ENCODE measurements around the gene SDC4. TPM values are rescaled to one million over a fixed set of nuclear protein-coding genes. Genes with fewer than 3 reads are reported as not detected.

The SDC4 gene
- total RNA-seq, 5 donors from 2014 or later (not counting 1 experiment from before 2014, with no cell fraction given) = 0.68 to 4.4 (median 3.5) TPM

GRCh38 chr20:45390931-45391330 lies 42.7 kb upstream of the SDC4 start:
- Mint-ChIP-seq H3K9me3 (peaks cover 0 to 9% (median 0%) of the 10 kb centered on the region in 3 donors), H3K4me1 (peaks cover 0 to 5% (median 0%) of the 10 kb centered on the region in 3 donors), H3K36me3 (peaks cover 18% of the 10 kb centered on the region), H3K27me3 (no peaks in the 10 kb centered on the region), H3K27ac (no peak overlapping the region), H3K4me3 (no peak overlapping the region)
- Histone ChIP-seq H3K4me1 (ENCODE audit: control insufficient read depth in 1 of 2, extremely low read depth in 1 of 2, insufficient read depth in 2 of 2, low read length in 2 of 2) (no peaks in the 10 kb centered on the region), H3K27me3 (replicated peaks in 1 of 2; ENCODE audit: control insufficient read depth in 2 of 2, extremely low read depth in 1 of 2, insufficient read depth in 2 of 2, low read length in 1 of 2) (no peaks in the 10 kb centered on the region), H3K4me3 (ENCODE audit: control insufficient read depth in 1 of 2, extremely low read depth in 1 of 2, low read length in 1 of 2) (no peak overlapping the region), H3K36me3 (ENCODE audit: control insufficient read depth in 2 of 2, extremely low read depth in 1 of 2, insufficient read depth in 1 of 2, low read length in 1 of 2) (peaks cover 0 to 2% of the 10 kb centered on the region in 2 donors), H3K9me3 (no peaks in the 10 kb centered on the region), H3K27ac (ENCODE audit: low read length) (no peak overlapping the region)
- ATAC-seq (replicated peaks in 1 of 4) (no peak), DNase-seq (no peak)
- WGBS (ENCODE audit: insufficient coverage) = no CpG with 5 or more reads among the region's 2 CpGs
- ChIA-PET CTCF (interaction anchor here in 1 of 2 donors (0.7 to 0.9 kb wide), 2 partner anchors 28 to 46 kb away, joined by 3 read pairs; partner anchors contain the start of gene SYS1), POLR2A (interaction anchor here in 1 of 2 donors (0.6 kb wide), 1 partner anchor 43 kb away, joined by 8 read pairs; no protein-coding TSS in a partner anchor)

DNA sequence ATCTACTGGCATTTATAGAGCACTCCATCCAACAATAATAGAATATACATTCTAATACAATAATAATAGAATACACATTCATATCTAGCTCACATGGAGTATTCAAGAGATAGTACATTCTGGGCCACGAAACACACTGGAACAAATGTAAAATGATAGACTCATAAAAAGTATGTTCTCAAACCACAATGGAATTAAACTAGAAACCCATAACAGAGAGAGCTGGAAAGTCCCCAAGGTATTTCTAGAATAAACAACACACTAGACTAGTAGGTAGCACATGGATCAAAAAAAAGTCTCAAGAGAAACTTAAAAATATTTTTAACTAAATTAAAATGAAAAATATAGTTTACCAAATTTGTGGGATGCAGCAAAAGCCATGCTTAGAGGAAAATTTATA lies 39.0 kb upstream of the SDC4 start:
- Histone ChIP-seq H3K27ac (ENCODE audit: low read length) (no peak overlapping the region), H3K4me1 (ENCODE audit: control insufficient read depth in 1 of 2, extremely low read depth in 1 of 2, insufficient read depth in 2 of 2, low read length in 2 of 2) (no peaks in the 10 kb centered on the region), H3K27me3 (replicated peaks in 1 of 2; ENCODE audit: control insufficient read depth in 2 of 2, extremely low read depth in 1 of 2, insufficient read depth in 2 of 2, low read length in 1 of 2) (no peaks in the 10 kb centered on the region), H3K4me3 (ENCODE audit: control insufficient read depth in 1 of 2, extremely low read depth in 1 of 2, low read length in 1 of 2) (no peak overlapping the region), H3K36me3 (ENCODE audit: control insufficient read depth in 2 of 2, extremely low read depth in 1 of 2, insufficient read depth in 1 of 2, low read length in 1 of 2) (no peaks in the 10 kb centered on the region), H3K9me3 (no peaks in the 10 kb centered on the region)
- no CpG with 5 or more reads among the region's 1 CpG for whole genome bisulfite sequencing (ENCODE audit: insufficient coverage)
- POLR2A ChIA-PET = no interaction called here
- DNase-seq (no peak), ATAC-seq (replicated peaks in 1 of 4) (no peak)
- Mint-ChIP-seq H3K27ac (no peak overlapping the region), H3K27me3 (no peaks in the 10 kb centered on the region), H3K9me3 (peaks cover 0 to 9% (median 0%) of the 10 kb centered on the region in 3 donors), H3K4me1 (peaks cover 0 to 5% (median 0%) of the 10 kb centered on the region in 3 donors), H3K4me3 (no peak overlapping the region), H3K36me3 (peaks cover 16% of the 10 kb centered on the region)
- CTCF ChIA-PET = interaction anchor here in 1 of 2 donors (1.2 kb wide), 1 partner anchor 16 kb away, joined by 3 read pairs; no protein-coding TSS in a partner anchor

GRCh38 chr20:45378191-45378590 lies 30.0 kb upstream of the SDC4 start, which contains the start of gene TP53TG5:
Gene TP53TG5 (minus strand): TSS chr20:45378325. CDS start chr20:45378236, 89 bp downstream.
- peaks cover 0 to 16% of the 10 kb centered on the region in 2 donors for H3K36me3 ChIP-seq (ENCODE audit: control insufficient read depth in 2 of 2, extremely low read depth in 1 of 2, insufficient read depth in 1 of 2, low read length in 1 of 2)
- H3K4me3 Mint-ChIP-seq = no peak within 1 kb of the TSS
- H3K36me3 Mint-ChIP-seq = peaks cover 23% of the 10 kb centered on the region
- H3K27me3 Mint-ChIP-seq = no peaks in the 10 kb centered on the region
- DNase-seq (no peak), ATAC-seq (replicated peaks in 1 of 4) (no peak)
- no CpG with 5 or more reads among the region's 1 CpG for WGBS (ENCODE audit: insufficient coverage)
- no peak within 1 kb of the TSS for H3K27ac ChIP-seq (ENCODE audit: low read length)
- H3K4me1 ChIP-seq (ENCODE audit: control insufficient read depth in 1 of 2, extremely low read depth in 1 of 2, insufficient read depth in 2 of 2, low read length in 2 of 2) = peaks cover 2 to 11% of the 10 kb centered on the region in 2 experiments
- H3K9me3 Mint-ChIP-seq = no peaks in the 10 kb centered on the region
- H3K4me1 Mint-ChIP-seq = peaks cover 6 to 12% (median 9%) of the 10 kb centered on the region in 3 donors
- H3K9me3 ChIP-seq = no peaks in the 10 kb centered on the region
- no peaks in the 10 kb centered on the region for H3K27me3 ChIP-seq (replicated peaks in 1 of 2; ENCODE audit: control insufficient read depth in 2 of 2, extremely low read depth in 1 of 2, insufficient read depth in 2 of 2, low read length in 1 of 2)
- no peak within 1 kb of the TSS for H3K27ac Mint-ChIP-seq
- POLR2A ChIA-PET = no interaction called here
- no peak within 1 kb of the TSS for H3K4me3 ChIP-seq (ENCODE audit: control insufficient read depth in 1 of 2, extremely low read depth in 1 of 2, low read length in 1 of 2)
- CTCF ChIA-PET = no interaction called here

GRCh38 chr20:45377269-45377668 lies 29.0 kb upstream of the SDC4 start:
- Mint-ChIP-seq H3K27me3 (no peaks in the 10 kb centered on the region), H3K4me3 (no peak overlapping the region), H3K36me3 (peaks cover 20% of the 10 kb centered on the region), H3K27ac (no peak overlapping the region), H3K4me1 (peaks cover 9 to 20% (median 17%) of the 10 kb centered on the region in 3 donors), H3K9me3 (no peaks in the 10 kb centered on the region)
- DNase-seq (no peak), ATAC-seq (replicated peaks in 1 of 4) (no peak)
- Histone ChIP-seq H3K4me3 (ENCODE audit: control insufficient read depth in 1 of 2, extremely low read depth in 1 of 2, low read length in 1 of 2) (no peak overlapping the region), H3K9me3 (no peaks in the 10 kb centered on the region), H3K4me1 (ENCODE audit: control insufficient read depth in 1 of 2, extremely low read depth in 1 of 2, insufficient read depth in 2 of 2, low read length in 2 of 2) (peaks cover 6 to 20% of the 10 kb centered on the region in 2 experiments), H3K27ac (ENCODE audit: low read length) (no peak overlapping the region), H3K36me3 (ENCODE audit: control insufficient read depth in 2 of 2, extremely low read depth in 1 of 2, insufficient read depth in 1 of 2, low read length in 1 of 2) (peaks cover 0 to 16% of the 10 kb centered on the region in 2 donors), H3K27me3 (replicated peaks in 1 of 2; ENCODE audit: control insufficient read depth in 2 of 2, extremely low read depth in 1 of 2, insufficient read depth in 2 of 2, low read length in 1 of 2) (no peaks in the 10 kb centered on the region)
- WGBS (ENCODE audit: insufficient coverage) = 93% methylated on average over 8 of the region's 11 CpGs
- ChIA-PET CTCF (interaction anchor here in 1 of 2 donors (0.7 kb wide), 1 partner anchor 17 kb away, joined by 3 read pairs; no protein-coding TSS in a partner anchor), POLR2A (no interaction called here)

DNA sequence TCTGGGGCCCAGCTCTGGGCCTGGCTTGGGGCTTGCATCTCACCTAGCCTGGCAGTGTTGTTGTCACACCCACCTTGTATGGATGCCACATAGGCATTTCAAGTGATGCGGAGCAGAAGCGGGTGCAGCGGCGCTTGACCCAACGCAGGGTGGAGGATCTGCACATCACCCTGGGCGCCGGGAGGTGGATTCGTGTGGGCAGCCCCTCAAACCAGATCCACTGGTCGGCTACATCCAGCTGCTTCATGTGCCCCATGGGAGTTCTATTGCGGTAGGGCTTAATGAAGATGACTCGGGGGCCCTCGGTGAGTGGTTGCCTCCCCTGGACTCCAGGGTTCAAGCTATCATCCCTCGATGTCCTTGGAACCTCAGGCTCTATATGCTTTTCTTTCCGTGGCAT lies 26.7 kb upstream of the SDC4 start:
- ChIA-PET POLR2A (no interaction called here), CTCF (interaction anchor here (1.4 to 8.6 kb wide), 4 partner anchors 41 to 396 kb away, joined by 3 to 86 read pairs (median 12); partner anchors contain the start of gene PIGT (in 1 of the 2))
- Mint-ChIP-seq H3K9me3 (no peaks in the 10 kb centered on the region), H3K4me3 (peak overlapping the region in 1 of 3 donors; percentile 71), H3K36me3 (peaks cover 13% of the 10 kb centered on the region), H3K27ac (peak overlapping the region in 1 of 2 donors; percentile 88), H3K27me3 (no peaks in the 10 kb centered on the region), H3K4me1 (peaks cover 19 to 35% (median 30%) of the 10 kb centered on the region in 3 donors)
- ATAC-seq (replicated peaks in 1 of 4) (no peak), DNase-seq (no peak)
- H3K27me3 ChIP-seq (replicated peaks in 1 of 2; ENCODE audit: control insufficient read depth in 2 of 2, extremely low read depth in 1 of 2, insufficient read depth in 2 of 2, low read length in 1 of 2) = no peaks in the 10 kb centered on the region
- H3K27ac ChIP-seq (ENCODE audit: low read length) = no peak overlapping the region
- WGBS (ENCODE audit: insufficient coverage) = 97% methylated on average over 14 of the region's 14 CpGs
- H3K9me3 ChIP-seq = no peaks in the 10 kb centered on the region
- H3K4me3 ChIP-seq (ENCODE audit: control insufficient read depth in 1 of 2, extremely low read depth in 1 of 2, low read length in 1 of 2) = no peak overlapping the region
- peaks cover 6 to 23% of the 10 kb centered on the region in 2 experiments for H3K4me1 ChIP-seq (ENCODE audit: control insufficient read depth in 1 of 2, extremely low read depth in 1 of 2, insufficient read depth in 2 of 2, low read length in 2 of 2)
- peaks cover 6 to 18% of the 10 kb centered on the region in 2 donors for H3K36me3 ChIP-seq (ENCODE audit: control insufficient read depth in 2 of 2, extremely low read depth in 1 of 2, insufficient read depth in 1 of 2, low read length in 1 of 2)

DNA sequence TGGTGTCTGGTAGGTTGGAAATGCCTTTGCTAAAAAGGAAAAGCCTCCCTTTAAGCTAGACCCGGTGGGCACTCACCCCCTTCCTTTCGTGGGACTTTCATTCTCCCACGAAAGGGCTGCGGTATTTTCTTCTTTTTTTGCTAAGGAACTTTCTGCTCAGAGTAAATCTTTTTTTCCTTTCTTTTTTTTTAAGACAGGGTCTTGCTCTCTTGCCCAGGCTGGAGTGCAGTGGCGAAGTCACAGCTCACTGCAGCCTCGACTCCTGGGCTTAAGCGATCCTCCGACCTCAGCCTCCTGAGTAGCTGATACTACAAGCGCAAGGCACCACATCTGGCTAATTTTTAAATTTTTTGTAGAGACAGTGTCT lies 25.9 kb upstream of the SDC4 start:
- Histone ChIP-seq H3K9me3 (no peaks in the 10 kb centered on the region), H3K4me3 (ENCODE audit: control insufficient read depth in 1 of 2, extremely low read depth in 1 of 2, low read length in 1 of 2) (peak overlapping the region; percentile 58 to 62), H3K27ac (ENCODE audit: low read length) (peak overlapping the region; percentile 83), H3K4me1 (ENCODE audit: control insufficient read depth in 1 of 2, extremely low read depth in 1 of 2, insufficient read depth in 2 of 2, low read length in 2 of 2) (peaks cover 9 to 23% of the 10 kb centered on the region in 2 experiments), H3K27me3 (replicated peaks in 1 of 2; ENCODE audit: control insufficient read depth in 2 of 2, extremely low read depth in 1 of 2, insufficient read depth in 2 of 2, low read length in 1 of 2) (no peaks in the 10 kb centered on the region), H3K36me3 (ENCODE audit: control insufficient read depth in 2 of 2, extremely low read depth in 1 of 2, insufficient read depth in 1 of 2, low read length in 1 of 2) (peaks cover 6 to 20% of the 10 kb centered on the region in 2 donors)
- H3K27ac Mint-ChIP-seq = peak overlapping the region; percentile 88 to 90
- 87% methylated on average over 5 of the region's 9 CpGs for WGBS (ENCODE audit: insufficient coverage)
- H3K4me3 Mint-ChIP-seq = peak overlapping the region; percentile 71 to 85 (median 80)
- no peak for ATAC-seq (replicated peaks in 1 of 4)
- peaks cover 23 to 39% (median 33%) of the 10 kb centered on the region in 3 donors for H3K4me1 Mint-ChIP-seq
- no peaks in the 10 kb centered on the region for H3K27me3 Mint-ChIP-seq
- peaks cover 12% of the 10 kb centered on the region for H3K36me3 Mint-ChIP-seq
- H3K9me3 Mint-ChIP-seq = no peaks in the 10 kb centered on the region
- ChIA-PET CTCF (interaction anchor here (0.5 to 8.6 kb wide), 27 partner anchors 9 to 999 kb away, joined by 3 to 86 read pairs (median 4); partner anchors contain the start of genes PIGT (in 2 of the 2) and SYS1 (in 2 of the 2)), POLR2A (interaction anchor here (0.7 to 2.5 kb wide), 6 partner anchors 11 to 63 kb away, joined by 3 to 19 read pairs (median 4); partner anchors contain the start of gene SYS1 (in 1 of the 2))
- no peak for DNase-seq

All from T-cell (primary cell).